NCI-H128 (cell line): ENCODE results near the gene RELL1.

Experiments
- DNase-seq: peaks from one replicate; lab custom pipeline; 2025; ENCODE audit not compliant: unreplicated experiment; lab: John Stamatoyannopoulos, UW

RELL1 gene, protein sequence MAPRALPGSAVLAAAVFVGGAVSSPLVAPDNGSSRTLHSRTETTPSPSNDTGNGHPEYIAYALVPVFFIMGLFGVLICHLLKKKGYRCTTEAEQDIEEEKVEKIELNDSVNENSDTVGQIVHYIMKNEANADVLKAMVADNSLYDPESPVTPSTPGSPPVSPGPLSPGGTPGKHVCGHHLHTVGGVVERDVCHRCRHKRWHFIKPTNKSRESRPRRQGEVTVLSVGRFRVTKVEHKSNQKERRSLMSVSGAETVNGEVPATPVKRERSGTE

DNA sequence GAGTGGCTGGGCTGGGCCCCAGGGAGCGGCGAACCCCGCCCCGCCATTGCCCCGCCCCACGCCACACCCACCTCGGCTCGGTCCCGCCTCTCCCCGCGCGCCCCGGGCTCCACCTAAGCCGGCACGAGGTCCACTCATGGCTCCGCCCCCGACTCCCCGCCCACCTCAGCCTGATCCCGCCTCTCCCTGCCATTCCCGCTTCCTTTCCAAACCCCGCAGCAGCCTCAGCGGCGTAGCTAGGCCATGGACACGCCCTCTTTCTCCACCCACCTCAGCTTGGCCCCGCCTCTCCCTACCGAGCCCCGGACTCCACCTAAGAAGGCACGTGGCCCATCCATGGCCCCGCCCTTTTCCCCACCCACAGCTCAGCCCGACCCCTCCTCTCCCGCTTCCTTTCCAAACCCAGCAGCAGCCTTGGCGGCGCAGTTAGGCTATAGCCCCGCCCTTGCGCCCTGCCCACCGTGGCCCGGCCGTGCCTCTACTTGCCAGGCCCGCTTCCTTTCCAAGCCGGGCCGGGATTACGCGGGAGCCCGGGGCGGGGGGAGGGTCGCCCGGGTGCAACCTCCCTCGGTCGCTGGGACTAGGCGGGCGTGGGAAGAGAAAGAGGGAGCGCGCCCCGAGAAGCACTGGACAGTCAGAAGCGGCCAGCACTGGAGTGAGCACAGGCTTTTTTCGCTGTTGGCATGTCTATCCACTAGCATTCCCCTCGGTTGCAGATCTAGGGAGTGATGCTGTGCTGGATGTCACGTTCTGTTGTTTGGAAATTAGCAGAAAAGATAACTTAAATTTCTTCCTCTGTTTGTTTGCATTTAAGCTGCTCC, at the start of gene RELL1:
TSS of gene RELL1 (minus strand) at position 4 of the 821 bp plus-strand sequence. CDS start 89 bp downstream, outside the sequence.
- DNase-seq = peak; percentile 88

DNA sequence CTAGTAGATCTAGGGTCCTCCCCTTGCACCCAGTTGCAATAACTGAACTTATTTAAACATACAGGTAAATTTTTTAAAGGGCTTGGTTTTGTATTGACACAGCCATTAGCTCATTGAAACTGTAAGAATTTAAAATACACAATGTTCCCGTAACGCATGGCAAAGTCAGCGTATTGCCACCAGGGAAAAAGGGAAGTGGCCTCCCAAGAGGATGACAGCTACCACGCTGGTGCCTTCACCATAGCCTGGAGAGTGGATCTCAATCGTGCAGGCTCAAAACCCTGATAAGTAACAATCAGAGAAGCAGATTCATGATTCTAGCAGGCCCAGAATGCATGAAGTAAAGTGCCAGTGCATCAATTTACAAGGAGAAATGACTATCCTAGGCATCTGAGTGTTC, 49.4 kb upstream of the RELL1 start:
- no peak for DNase-seq

DNA sequence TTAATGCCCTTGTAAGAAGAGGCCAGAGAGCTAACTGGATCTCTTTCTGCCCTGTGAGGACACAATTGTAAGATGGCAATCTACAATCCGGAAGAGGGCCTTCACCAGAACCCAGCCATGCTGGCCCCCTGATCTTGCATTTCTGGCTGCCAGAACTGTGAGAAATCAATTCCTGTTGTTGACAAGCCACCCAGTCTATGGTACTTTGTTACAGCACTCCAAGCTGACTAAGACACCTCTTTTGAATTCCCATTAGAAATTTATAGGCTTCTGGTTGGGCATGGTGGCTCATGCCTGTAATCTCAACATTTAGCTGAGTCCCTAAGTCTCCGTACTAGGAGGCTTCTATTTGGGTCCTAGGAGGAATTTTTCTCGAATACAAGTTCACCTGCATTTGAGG, 48.8 kb upstream of the RELL1 start:
- DNase-seq = no peak

DNA sequence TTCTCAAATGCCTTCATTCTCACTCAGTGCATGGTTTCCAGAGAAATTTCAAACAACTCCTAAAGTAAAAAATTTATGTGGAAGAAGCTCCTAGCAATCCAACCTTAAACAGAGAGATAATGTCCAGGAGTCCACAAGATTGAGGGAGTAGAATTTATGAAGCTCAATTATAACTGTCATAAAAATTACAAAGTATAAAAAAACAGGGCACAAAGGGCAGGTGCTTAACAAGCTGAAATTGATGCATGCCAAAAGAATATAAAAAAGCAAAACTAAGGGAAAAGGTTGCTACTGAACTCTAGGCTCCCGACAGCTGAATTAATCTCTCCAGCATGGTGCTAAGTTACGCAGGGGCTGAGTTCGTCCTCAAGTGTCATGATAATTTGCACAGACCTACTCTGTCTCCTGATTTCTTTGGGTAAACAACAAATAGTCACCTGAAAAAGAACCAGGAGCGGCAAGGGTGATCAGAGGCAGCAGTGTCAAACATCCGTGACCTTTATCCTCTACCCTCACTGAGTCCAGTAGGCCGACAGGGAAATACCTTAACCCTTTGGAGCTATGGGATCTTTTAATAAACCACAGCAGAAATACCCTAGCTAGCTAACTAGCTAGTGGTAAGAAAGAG, 47.2 kb upstream of the RELL1 start:
- no peak for DNase-seq

DNA sequence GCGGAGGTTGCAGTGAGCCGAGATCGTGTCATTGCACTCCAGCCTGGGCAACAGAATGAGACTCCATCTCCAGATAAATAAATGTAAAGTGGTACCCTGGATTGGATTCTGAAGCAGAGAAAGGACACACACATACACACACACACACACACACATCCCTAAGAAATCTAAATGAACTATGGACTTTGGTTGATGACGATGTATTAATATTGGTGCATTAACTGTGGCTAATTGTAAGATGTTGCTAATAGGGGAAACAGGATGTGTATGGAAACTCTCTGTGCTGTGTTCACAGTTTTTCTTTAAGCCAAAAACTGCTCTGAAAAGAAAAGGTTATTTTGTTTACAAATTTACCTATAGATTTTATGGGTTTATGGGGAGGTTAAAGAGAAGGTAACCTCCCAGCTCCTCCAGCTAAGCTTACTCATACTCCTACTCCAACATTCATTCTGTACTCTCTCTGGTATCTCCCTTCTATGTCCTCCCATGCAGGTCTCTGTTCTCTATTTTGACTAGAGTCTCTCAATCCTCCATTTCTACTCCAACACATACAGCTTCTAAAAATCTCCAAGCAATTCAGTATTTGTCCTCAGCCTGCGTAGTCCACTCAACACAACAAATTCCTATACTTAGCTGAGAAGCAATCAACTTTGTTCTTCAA, 46.5 kb upstream of the RELL1 start:
- no peak for DNase-seq

DNA sequence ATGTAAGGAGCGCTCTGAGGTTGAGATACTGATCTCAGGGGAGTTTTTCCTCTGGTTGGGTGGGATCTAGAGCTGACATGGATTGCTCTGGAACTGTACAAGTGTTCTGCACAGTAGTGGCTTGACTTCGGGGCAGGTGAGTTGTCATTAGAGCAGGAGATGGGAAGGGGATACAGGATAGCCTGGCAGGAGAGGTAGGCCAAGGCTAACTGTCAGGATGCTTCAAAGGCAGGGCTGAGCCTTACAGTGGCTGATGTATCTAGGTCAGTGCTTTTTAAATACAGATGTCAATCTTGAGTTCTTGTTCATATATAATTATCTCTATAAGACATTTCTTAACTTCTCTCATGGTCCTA, 43.5 kb upstream of the RELL1 start:
- no peak for DNase-seq

DNA sequence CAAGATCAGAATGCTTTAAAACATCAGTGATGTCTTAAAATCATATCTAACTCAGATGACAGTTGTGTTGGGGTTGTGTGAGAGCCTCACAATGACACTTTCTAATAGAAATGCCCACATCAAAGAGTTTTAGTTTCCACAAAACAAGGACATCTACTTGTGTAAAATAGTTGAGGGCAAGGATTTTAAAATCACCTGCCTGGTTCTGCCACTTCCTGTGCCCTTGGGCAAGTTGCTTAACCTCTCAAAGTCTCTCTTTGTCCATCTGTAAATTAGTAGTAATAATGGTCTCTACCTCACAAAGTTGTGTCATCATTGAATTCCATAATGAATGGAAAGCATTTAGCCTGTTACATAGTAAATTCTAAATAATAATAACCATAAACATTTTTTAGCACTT, 41.9 kb upstream of the RELL1 start:
- no peak for DNase-seq

DNA sequence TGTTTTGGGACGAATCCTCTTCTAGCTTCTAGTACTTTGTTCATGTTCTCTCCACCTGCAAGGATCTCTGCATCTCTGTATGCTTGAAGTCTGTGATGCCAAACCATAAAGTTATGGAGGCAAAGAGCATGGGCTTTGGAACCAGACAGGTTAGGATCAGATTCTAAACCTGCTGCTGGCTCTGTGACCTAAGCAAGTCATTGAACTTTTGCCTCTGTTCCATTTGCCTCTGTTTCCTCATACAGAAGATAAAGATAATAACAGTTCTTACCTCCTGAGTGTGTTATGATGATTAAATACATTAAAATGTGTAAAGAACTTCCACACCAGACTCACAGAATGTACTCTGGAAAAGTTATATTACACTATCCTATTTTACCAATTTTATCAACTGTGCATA, 41.5 kb upstream of the RELL1 start:
- DNase-seq = no peak

DNA sequence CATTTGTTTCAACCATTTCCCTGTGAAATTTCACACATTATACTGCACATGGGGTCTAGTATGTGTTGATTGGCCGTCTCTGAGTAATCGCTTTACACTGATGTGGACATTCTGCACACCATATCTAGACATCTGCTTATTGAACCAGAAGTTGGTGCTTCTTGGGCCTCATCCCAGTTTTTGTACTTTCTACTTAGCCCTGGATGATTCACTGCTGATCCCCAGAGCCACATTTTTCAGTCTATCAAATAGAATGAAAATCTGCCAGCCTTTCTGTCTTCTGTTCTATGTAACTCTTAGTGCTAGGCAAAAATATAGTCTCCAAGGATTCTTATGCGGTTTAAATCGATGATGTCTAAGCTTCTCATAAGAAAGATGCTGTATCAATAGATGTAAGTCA, 40.5 kb upstream of the RELL1 start:
- DNase-seq = no peak

DNA sequence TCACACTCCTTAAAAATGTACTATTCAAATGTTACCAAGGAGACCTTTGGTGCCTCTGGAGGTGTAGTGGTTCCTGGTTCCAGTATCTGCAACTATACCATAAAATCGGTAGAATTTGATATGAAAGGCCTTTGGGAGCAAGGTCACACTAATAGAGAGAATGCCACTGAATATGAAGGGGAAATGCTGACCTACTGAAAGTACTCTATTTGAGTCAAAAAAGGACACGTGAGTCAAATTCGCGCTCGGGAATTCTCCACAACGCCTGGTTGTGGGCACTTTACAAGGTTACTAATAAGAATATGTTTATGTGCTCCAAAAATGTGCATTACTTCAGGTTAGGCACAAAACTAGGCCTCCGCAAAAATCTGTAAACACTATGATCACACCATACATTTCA, 39.5 kb upstream of the RELL1 start:
- DNase-seq = no peak

DNA sequence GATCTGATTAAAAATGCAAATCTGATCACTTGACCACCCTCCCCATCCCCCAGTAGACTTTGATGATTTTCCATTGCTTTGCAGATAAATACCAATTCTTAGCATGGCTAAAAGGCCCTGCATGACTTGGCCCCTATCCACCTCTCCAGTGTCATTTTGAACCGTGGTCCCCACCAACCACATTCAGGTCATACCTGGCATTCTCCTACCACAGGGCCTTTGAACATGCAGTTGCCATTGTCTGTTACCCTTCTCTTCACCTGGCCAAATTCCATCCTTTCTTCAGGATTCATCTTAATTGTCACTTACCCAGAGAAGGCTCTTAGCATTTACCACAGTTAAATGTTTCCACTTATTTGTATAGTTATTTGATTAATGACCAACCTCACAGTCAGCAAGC, 36.9 kb upstream of the RELL1 start:
- DNase-seq = no peak

DNA sequence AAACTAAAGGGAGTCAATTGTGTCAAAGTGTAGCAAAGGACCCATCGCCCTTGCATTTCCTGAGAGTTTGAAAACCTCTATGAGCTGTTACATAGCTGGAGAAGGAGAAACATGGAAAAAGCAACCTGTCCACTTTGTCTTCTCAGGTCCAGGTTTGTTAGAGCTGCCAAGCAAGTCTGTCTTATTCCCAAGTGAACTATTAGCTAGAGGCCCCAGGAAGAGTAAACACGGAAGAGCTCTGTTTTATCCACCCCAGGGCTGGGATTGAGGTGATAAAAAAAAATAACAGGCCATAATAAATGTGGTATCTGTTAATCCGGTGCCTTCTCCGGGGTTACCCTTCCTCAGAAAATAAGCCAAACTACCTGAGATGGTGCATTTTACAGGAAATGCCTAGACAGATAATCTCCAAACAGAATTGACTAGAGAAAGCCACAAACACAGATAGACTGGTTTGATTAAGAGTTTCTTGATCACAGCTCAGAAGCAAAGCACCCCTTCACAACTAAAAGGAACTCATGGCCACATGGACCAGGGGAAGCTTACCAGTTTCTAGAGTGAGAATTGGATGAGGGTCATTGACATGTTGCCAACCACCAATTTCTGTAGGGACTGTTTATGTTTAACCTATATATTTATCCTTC, 35.9 kb upstream of the RELL1 start:
- no peak for DNase-seq

DNA sequence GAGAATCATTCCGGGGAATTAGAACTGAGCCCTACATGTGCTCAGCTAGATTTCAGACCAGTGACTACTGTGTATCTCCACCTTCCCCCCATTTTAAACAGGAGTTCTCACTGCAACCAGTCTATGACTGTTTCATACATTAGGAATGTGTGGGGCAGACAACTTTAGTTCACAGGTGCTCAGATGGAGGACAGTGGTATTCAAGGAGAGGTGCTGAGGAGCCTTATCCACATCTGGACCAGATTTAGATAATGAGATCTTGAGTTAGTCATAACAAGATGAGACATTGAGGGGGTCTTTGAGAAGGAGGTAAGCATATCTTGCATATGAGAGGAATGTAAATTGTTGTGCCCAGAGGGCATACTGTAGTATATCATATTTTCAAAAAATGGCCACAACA, 32.8 kb upstream of the RELL1 start:
- no peak for DNase-seq

DNA sequence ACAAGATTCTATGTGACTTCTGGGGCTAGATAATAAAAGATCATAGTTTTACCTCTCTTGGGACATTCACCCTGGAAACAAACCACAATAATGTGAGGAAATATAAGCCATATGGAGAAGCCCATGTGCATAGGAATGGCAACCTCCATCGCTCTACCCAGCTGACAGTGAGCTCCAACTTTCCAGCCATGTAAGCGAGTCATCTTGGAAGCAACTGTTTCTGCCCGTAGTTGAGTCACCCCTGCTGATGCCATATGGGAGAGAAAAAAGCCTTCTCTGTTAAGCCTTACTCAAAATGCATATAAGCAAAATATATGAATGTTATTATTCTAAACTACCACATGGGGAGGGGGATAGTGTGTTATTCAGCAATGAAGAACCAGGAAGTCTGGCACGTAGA, 31.4 kb upstream of the RELL1 start:
- DNase-seq = no peak

DNA sequence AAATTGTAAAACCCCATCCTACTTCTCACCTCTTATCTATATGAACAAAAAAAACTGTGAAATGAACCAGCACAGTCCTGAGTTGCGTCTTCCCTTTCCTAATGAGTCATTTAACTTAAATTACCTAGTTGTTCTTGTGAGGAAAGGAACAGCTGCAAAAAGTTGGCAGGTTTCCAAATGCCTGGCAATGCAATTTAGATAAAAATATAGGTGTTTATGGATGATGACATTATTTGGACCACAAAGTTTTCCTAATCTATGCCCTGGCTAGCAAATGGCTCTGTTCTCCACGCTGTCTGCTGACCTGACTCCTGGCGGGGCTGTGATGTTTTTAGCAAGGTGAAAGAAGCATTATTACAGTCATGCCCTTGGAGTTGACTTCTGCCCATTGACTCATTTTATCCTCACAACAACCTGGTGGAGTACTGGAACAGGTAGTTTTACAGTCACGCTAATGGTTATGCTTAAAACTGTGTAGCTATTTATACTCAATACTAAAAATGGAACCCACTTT, 29.8 kb upstream of the RELL1 start:
- DNase-seq = no peak

DNA sequence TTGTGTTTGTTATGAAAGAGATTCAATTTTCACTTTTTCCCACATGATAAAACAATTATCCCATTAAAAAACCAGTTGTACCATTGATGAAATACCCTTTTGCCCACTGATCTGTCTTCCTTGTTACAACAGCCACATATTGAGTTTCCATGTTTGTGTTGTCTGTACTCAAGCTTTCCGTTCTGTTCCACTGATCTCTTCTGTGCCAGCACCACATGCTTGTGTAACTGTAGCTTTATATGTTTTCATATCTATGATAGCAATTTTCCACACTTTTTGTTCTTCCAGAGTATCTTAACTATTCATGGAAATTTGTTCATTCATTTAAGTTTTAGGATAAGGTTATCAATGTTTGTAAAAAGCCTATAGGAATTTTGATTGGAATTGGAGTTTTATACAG, 24.3 kb upstream of the RELL1 start:
- no peak for DNase-seq

DNA sequence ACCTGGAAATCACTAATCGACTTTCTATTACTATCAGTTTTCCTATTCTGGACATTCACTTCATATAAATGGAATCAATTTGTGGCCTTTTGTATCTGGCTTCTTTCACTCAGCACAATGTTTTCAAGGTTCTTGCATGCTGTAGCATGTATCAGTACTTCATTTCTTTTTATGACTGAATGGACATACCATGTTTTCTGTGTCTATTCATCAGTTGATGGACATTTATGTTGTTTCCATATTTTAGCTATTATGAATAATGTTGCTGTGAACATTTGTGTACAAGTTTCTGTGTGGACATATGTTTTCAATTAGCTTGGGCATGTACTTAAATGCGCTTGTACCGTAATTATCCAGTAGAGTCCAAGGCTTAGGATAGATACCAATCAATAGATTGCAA, 19.9 kb upstream of the RELL1 start:
- DNase-seq = no peak

DNA sequence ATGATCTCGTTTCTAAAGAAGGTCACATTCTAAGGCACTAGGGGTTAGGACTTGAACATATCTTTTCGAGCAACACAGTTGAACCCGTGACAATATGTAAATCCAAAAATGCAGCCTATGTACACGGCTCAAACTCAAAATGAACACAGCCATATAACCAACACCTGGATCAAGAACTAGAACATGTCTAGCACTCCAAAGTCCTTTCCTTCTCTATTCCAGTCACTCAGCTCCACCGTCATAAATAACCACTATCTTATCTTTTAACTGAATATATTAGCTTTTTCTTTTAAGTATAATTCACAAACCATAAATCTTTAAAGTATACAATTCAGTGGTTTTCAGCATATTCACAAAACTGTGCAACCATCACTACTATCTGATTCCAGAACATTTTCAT, 19.4 kb upstream of the RELL1 start:
- no peak for DNase-seq

DNA sequence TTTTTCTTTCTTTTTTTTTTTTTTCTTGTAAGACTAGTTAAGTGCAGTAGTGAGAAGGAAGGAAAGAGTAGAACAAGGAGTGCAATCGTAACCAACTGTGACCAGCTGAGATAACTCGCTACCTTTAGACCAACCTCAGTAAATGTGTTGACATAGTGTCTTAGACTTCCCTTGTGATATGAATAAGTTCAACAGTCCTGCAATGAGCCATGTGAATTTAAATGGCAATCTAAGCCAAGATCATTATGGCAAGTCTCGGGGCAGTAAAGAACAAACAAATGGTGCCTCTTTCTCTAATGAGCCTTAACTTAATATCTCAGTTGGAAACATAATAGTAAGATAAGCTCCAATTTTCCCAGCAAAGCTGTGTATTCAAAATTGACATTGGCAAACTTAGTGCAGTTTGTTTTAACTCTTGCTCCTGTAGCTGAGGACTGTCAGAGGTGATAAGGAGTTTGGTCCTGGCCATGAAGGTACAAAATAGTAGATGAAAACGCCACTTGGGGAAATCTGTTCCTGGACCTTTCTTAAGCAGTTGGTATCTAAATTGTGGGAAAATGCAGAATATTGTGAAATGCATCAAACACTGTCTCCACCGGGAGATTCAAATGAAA, 13.8 kb upstream of the RELL1 start:
- no peak for DNase-seq

DNA sequence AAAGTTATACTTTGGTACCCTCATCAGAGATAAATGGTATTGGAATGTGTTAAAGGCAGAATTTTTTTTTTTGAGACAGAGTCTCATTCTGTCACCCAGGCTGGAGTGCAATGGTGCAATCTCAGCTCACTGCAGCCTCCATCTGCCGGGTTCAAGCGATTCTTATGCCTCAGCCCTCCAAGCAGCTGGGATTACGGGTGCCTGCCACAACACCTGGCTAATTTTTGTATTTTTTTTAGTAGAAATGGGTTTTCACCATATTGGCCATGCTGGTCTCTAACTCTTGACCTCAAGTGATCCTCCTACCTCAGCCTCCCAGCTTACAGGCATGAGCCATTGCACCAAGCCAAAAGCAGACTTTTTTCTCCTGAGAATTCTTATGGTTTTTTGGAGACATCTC, 11.4 kb upstream of the RELL1 start:
- no peak for DNase-seq
